ENCODE results near the gene PTPN14.

DNA sequence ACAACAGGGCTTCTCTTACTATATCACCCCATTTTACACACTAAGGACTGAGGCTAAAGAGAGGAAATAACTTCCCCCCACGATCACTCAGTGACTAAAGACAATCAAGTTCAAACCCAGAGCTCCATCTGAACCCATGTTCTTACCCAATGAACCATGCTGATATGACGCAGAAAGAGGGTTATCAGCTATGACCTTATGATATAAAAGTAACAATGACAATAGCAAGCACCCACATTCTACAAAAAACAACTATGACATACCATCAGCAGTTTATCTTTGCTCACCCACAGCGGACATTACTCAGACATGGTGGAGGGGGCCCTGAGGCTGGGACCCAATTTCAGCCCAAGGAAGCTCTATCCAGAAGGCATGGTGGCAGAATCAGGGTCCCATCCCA, 75.7 kb downstream of the PTPN14 start:
- TF ChIP-seq, protein P1, sequence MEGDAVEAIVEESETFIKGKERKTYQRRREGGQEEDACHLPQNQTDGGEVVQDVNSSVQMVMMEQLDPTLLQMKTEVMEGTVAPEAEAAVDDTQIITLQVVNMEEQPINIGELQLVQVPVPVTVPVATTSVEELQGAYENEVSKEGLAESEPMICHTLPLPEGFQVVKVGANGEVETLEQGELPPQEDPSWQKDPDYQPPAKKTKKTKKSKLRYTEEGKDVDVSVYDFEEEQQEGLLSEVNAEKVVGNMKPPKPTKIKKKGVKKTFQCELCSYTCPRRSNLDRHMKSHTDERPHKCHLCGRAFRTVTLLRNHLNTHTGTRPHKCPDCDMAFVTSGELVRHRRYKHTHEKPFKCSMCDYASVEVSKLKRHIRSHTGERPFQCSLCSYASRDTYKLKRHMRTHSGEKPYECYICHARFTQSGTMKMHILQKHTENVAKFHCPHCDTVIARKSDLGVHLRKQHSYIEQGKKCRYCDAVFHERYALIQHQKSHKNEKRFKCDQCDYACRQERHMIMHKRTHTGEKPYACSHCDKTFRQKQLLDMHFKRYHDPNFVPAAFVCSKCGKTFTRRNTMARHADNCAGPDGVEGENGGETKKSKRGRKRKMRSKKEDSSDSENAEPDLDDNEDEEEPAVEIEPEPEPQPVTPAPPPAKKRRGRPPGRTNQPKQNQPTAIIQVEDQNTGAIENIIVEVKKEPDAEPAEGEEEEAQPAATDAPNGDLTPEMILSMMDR (IDR thresholded peaks at IDR 0.05), result no peak
- TF ChIP-seq POLR2AphosphoS5 (IDR thresholded peaks at IDR 0.05; ENCODE audit: low read depth, low read length) (no peak; the same call in 1 of the 2 replicates), SIN3A (IDR thresholded peaks at IDR 0.05; ENCODE audit: borderline replicate concordance, insufficient read depth, low read depth, low read length) (no peak)
- TF ChIP-seq, protein P2, sequence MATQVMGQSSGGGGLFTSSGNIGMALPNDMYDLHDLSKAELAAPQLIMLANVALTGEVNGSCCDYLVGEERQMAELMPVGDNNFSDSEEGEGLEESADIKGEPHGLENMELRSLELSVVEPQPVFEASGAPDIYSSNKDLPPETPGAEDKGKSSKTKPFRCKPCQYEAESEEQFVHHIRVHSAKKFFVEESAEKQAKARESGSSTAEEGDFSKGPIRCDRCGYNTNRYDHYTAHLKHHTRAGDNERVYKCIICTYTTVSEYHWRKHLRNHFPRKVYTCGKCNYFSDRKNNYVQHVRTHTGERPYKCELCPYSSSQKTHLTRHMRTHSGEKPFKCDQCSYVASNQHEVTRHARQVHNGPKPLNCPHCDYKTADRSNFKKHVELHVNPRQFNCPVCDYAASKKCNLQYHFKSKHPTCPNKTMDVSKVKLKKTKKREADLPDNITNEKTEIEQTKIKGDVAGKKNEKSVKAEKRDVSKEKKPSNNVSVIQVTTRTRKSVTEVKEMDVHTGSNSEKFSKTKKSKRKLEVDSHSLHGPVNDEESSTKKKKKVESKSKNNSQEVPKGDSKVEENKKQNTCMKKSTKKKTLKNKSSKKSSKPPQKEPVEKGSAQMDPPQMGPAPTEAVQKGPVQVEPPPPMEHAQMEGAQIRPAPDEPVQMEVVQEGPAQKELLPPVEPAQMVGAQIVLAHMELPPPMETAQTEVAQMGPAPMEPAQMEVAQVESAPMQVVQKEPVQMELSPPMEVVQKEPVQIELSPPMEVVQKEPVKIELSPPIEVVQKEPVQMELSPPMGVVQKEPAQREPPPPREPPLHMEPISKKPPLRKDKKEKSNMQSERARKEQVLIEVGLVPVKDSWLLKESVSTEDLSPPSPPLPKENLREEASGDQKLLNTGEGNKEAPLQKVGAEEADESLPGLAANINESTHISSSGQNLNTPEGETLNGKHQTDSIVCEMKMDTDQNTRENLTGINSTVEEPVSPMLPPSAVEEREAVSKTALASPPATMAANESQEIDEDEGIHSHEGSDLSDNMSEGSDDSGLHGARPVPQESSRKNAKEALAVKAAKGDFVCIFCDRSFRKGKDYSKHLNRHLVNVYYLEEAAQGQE (IDR thresholded peaks at IDR 0.05; ENCODE audit: insufficient read depth in 1 of 2, low read depth in 2 of 2, low read length in 1 of 2), result no peak

Measured in Panc1 (cell line).